Testis (tissue), 2 donors: ENCODE results near the gene MAP3K2.

Source experiments
- POLR2A ChIP-seq: fragments of 450-650 bp; IDR thresholded peaks from one replicate; pipeline ENCODE4 v1.6.1; 2017; ENCODE audit warnings: antibody characterized with exemption, mild to moderate bottlenecking, moderate library complexity
- TF ChIP-seq, protein P1 (sequence below), 3 experiments: fragments of 450-650 bp in 2 of 3; fragments of 200-600 bp in 1 of 3; sonication (generic) in 1 of 3; IDR thresholded peaks; one replicate each; pipeline ENCODE4 v1.5.1; 2016 to 2019; ENCODE audit warnings: antibody characterized with exemption in 3 of 3, mild to moderate bottlenecking in 2 of 3, moderate library complexity in 1 of 3

DNA sequence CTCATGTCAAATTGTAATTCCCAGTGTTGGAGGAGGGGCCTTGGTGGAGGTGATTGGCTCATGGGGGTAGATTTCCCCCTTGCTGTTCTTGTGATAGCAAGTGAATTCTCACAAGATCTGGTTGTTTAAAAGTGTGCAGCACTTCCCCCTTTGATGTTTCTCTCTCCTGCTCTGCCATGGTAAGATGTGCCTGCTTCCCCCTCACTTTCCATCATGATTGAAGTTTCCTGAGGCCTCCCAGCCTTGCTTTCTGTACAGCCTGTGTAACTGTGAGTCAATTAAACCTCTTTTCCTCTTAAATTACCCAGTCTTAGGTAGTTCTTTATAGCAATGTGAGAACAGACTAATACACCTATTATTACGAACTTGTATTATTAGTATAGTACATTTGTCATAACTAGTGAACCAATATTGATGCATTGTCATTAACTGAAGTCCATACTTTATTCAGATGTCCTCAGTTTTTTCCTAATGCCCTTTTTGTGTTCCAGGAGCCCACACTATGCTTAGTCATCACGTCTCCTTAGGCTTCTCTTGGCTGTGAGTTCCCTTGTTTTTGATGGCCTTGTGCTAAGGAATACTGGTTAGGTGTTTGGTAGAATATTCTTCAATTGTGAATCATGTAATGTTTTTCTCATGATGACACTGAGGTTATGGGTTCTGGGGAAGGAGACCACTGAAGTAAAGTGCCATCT lies 4.5 kb upstream of the MAP3K2 start:
- TF ChIP-seq POLR2A, result no peak
- TF ChIP-seq, protein P1, sequence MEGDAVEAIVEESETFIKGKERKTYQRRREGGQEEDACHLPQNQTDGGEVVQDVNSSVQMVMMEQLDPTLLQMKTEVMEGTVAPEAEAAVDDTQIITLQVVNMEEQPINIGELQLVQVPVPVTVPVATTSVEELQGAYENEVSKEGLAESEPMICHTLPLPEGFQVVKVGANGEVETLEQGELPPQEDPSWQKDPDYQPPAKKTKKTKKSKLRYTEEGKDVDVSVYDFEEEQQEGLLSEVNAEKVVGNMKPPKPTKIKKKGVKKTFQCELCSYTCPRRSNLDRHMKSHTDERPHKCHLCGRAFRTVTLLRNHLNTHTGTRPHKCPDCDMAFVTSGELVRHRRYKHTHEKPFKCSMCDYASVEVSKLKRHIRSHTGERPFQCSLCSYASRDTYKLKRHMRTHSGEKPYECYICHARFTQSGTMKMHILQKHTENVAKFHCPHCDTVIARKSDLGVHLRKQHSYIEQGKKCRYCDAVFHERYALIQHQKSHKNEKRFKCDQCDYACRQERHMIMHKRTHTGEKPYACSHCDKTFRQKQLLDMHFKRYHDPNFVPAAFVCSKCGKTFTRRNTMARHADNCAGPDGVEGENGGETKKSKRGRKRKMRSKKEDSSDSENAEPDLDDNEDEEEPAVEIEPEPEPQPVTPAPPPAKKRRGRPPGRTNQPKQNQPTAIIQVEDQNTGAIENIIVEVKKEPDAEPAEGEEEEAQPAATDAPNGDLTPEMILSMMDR (IDR thresholded peaks at IDR 0.05), result no peak
